ENCODE data around the gene LDAF1.
"Not testable (repeated sequence)": the region's sequence is repeated elsewhere in the genome, so short reads cannot be mapped to it uniquely, and the experiment has no call there.

LDAF1 gene

GRCh38 chr16:21158208-21159110 is at the start of gene LDAF1:
Gene LDAF1, plus strand, starts transcription at chr16:21158674. Its CDS starts 2,509 bp downstream, at chr16:21161183.
- H3K4me3 ChIP-seq (ENCODE audit: low read length) = peak within 1 kb of the TSS; percentile 90
- peak; percentile 87 for DNase-seq (ENCODE audit: low read depth)
- TF ChIP-seq, protein P1, sequence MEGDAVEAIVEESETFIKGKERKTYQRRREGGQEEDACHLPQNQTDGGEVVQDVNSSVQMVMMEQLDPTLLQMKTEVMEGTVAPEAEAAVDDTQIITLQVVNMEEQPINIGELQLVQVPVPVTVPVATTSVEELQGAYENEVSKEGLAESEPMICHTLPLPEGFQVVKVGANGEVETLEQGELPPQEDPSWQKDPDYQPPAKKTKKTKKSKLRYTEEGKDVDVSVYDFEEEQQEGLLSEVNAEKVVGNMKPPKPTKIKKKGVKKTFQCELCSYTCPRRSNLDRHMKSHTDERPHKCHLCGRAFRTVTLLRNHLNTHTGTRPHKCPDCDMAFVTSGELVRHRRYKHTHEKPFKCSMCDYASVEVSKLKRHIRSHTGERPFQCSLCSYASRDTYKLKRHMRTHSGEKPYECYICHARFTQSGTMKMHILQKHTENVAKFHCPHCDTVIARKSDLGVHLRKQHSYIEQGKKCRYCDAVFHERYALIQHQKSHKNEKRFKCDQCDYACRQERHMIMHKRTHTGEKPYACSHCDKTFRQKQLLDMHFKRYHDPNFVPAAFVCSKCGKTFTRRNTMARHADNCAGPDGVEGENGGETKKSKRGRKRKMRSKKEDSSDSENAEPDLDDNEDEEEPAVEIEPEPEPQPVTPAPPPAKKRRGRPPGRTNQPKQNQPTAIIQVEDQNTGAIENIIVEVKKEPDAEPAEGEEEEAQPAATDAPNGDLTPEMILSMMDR (IDR thresholded peaks at IDR 0.05; ENCODE audit: insufficient read depth, low read depth, low read length, missing control alignments) = no peak

- not testable (repeated sequence) for DNase-seq (ENCODE audit: low read depth); H3K4me3 ChIP-seq (ENCODE audit: low read length)
These were observed 42.9 kb upstream of the LDAF1 start for GRCh38 chr16:21115551-21115950.

DNA sequence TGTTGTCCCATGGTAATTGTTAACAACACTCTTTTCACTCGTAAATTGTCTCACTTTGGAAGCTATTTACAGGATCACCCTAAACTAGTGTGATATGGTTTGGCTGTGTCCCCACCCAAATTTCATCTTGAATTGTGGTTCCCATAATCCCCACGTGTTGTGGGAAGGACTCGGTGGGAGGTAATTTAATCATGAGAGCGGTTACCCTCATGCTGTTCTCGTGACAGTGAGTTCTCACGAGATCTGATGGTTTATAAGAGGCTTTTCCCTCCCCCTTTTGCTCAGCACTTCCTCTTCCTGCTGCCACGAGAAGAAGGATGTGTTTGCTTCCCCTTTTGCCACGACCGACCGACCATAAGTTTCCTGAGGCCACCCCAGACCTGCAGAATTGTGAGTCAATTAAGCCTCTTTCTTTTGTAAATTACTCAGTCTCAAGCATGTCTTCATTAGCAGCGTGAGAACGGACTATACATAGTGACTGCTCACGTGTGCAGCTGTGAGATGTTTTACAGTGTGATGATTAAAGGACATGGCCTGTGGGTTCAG is 42.3 kb upstream of the LDAF1 start:
- H3K4me3 ChIP-seq (ENCODE audit: low read length) = no peak overlapping the region
- TF ChIP-seq, protein P1 (IDR thresholded peaks at IDR 0.05; ENCODE audit: insufficient read depth, low read depth, low read length, missing control alignments) = no peak
- DNase-seq (ENCODE audit: low read depth) = no peak

DNA sequence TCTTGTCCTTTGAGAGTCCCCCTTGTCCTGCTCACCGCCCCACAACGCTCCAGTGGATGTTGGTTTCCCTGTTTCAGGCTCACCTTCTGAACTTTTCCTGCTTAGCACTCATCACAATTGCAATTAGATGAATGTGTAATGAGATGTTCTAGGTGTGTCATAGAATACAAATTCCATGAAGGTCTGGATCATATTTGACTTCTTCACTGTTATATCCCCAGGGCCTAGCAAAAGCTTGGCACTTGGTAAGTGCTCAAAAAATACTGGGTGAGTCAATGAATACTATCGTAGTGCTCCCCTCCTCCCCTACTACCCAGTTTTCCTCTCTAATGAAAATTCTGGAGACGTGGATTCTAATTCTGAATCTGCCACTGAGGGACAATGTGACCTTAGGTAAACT is 40.9 kb upstream of the LDAF1 start:
- no peak overlapping the region for H3K4me3 ChIP-seq (ENCODE audit: low read length)
- DNase-seq (ENCODE audit: low read depth) = peak; percentile 58
- TF ChIP-seq, protein P1 (IDR thresholded peaks at IDR 0.05; ENCODE audit: insufficient read depth, low read depth, low read length, missing control alignments) = no peak

DNA sequence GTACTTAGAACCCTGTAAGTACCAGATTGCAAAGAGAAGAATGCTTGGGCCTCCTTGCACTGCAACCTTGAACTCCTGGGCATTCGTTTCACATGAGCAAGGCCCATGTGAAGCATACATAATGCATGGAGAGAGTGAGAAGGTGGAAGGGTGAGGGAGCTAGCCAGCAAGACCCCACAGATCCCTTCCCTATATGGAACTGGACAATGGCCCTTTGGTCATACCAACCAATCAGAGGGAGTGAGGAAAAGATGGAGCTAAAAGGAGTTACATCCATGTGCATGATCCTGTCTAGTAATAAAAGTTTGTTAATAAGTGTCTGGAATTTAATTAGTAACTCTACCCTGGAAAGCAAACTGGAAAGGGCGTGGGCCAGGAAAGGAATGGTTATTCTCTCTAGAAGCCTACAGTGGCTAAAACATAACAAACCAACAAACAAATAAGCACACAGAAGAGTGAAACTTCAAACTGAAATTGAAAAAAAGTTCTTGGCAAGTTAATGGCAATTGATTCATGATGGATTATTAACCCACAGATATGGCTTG is 37.4 kb upstream of the LDAF1 start:
- H3K4me3 ChIP-seq (ENCODE audit: low read length) = no peak overlapping the region
- no peak for DNase-seq (ENCODE audit: low read depth)
- TF ChIP-seq, protein P1 (IDR thresholded peaks at IDR 0.05; ENCODE audit: insufficient read depth, low read depth, low read length, missing control alignments) = no peak

- no peak overlapping the region for H3K4me3 ChIP-seq (ENCODE audit: low read length)
- TF ChIP-seq, protein P1 (IDR thresholded peaks at IDR 0.05; ENCODE audit: insufficient read depth, low read depth, low read length, missing control alignments) = no peak
- no peak for DNase-seq (ENCODE audit: low read depth)
These were observed 33.3 kb upstream of the LDAF1 start for GRCh38 chr16:21125191-21125590.

GRCh38 chr16:21126518-21126917 is 32.0 kb upstream of the LDAF1 start:
- H3K4me3 ChIP-seq (ENCODE audit: low read length) = no peak overlapping the region
- TF ChIP-seq, protein P1 (IDR thresholded peaks at IDR 0.05; ENCODE audit: insufficient read depth, low read depth, low read length, missing control alignments) = no peak
- DNase-seq (ENCODE audit: low read depth) = no peak
